ENCODE data around the gene MVB12B.
"Not testable (repeated sequence)": the region's sequence is repeated elsewhere in the genome, so short reads cannot be mapped to it uniquely, and the experiment has no call there.

Gene MVB12B

GRCh38 chr9:126457890-126458289, 131.3 kb downstream of the MVB12B start:
- DNase-seq: no peak

GRCh38 chr9:126459126-126459525, 132.5 kb downstream of the MVB12B start:
- DNase-seq: no peak

- no peak for DNase-seq
These were observed 132.9 kb downstream of the MVB12B start for GRCh38 chr9:126459546-126459945.

- no peak for DNase-seq
These were observed 133.6 kb downstream of the MVB12B start for GRCh38 chr9:126459965-126460843.

GRCh38 chr9:126461029-126461428, 134.4 kb downstream of the MVB12B start:
- DNase-seq: no peak

GRCh38 chr9:126461608-126462007, 135.0 kb downstream of the MVB12B start:
- DNase-seq: no peak

GRCh38 chr9:126462617-126463016, 136.0 kb downstream of the MVB12B start:
- DNase-seq: no peak

- DNase-seq: no peak
These were observed 136.8 kb downstream of the MVB12B start for GRCh38 chr9:126463426-126463825.

- DNase-seq: no peak
These were observed 138.2 kb downstream of the MVB12B start for GRCh38 chr9:126464694-126465441.

GRCh38 chr9:126465977-126466376, 139.3 kb downstream of the MVB12B start:
- DNase-seq: no peak

GRCh38 chr9:126468141-126468825, 141.7 kb downstream of the MVB12B start:
- DNase-seq: no peak

- DNase-seq: peak in 1 of 2 donors; percentile 16
These were observed 143.8 kb downstream of the MVB12B start for GRCh38 chr9:126470241-126470993.

GRCh38 chr9:126471084-126471624, 144.5 kb downstream of the MVB12B start:
- DNase-seq: peak; percentile 84 to 89

- DNase-seq: no peak
These were observed 145.7 kb downstream of the MVB12B start for GRCh38 chr9:126472198-126472947.

GRCh38 chr9:126472948-126473298, 146.3 kb downstream of the MVB12B start:
- DNase-seq: no peak

- no peak for DNase-seq
These were observed 147.7 kb downstream of the MVB12B start for GRCh38 chr9:126474206-126474765.

GRCh38 chr9:126474786-126475485, 148.3 kb downstream of the MVB12B start:
- no peak for DNase-seq

- no peak for DNase-seq
These were observed 149.4 kb downstream of the MVB12B start for GRCh38 chr9:126475933-126476555.

- DNase-seq: not testable (repeated sequence)
These were observed 150.8 kb downstream of the MVB12B start for GRCh38 chr9:126477432-126477831.

Data from CD4-positive, alpha-beta T cell treated with Interleukin-4 for 1 hour (primary cell).